KBM-7 (cell line): Measurements from ENCODE around the gene DUSP18.

Source experiments
- DNase-seq: peaks from one replicate; pipeline ENCODE4 v3.0.0-alpha.2; 2015
- in situ Hi-C: fragments of 300-500 bp; cut with MboI; formaldehyde crosslinking; loops from 2 replicates; pipeline ENCODE4 v1.14.3; 2020; ENCODE audit warnings: low sequenced_read_pairs, low pct_unique_long_range_greater_than_20kb, mixed read lengths

Gene DUSP18

DNA sequence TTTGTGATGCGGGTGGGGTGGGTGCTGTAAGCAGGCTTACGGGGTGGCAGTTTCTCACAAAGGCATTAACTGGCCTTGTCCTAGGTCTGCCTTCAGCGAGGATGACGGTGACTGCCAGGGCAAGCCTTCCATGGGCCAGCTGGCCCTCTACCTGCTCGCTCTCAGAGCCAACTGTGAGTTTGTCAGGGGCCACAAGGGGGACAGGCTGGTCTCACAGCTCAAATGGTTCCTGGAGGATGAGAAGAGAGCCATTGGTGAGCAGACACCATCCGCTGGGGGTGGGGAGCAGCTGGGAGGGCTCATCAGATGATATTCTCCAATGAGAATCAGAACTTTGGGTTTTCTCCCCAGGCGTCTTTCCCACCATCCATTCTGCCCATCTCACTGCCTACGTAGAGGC lies 54.9 kb downstream of the DUSP18 start:
- DNase-seq: no peak
- in situ Hi-C loops: no loop called here
